ENCODE data around the gene SPPL2B. TPM values are rescaled to one million over a fixed set of nuclear protein-coding genes. Genes with fewer than 3 reads are reported as not detected.

The SPPL2B gene
- polyA plus RNA-seq, 3 donors = 5.7 to 64.9 (median 8.7) TPM

DNA sequence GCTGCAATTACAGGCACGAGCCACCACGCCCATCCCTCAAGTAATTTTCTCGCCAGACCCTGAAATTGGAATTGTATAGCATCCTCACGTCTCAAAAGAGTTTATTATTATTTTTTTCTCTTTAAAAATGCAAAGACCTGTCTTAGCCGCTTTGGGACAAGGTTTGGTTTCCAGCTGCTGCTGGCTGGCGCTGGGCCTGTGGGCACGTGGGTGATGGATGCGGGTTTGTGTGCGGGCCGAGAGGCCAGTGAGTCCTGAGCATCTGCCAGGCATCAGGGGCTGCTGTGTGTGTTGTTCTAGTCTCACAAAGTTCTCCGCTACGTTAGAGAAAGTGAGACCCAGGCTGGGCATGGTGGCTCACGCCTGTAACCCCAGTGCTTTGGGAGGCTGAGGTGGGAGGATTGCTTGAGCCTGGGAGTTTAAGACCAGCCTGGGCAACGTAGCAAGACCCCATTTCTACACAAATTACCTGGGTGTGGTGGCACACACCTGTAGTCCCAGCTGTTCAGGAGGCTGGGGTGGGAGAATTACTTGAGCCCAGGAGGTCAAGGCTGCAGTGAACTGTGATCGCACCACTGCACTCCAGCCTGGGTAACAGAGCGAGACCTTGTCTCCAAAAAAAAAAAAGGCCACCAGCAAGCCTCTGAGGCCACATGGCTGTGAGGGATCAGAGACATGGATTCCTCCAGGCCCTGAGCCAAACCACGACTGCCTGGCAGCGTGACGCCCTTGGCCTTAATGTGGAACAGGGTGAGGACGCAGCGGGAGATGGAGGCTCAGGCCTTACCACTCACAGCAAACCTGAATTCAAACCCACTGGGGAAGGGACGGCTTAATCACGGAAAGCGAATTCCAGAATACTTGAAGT is 26.9 kb downstream of the SPPL2B start:
- WGBS (ENCODE audit: insufficient coverage) = 93% methylated on average over 15 of the region's 24 CpGs
- Mint-ChIP-seq H3K27ac (peak overlapping the region in 1 of 7 donors; percentile 58), H3K4me3 (no peak overlapping the region), H3K4me1 (no peaks in the 10 kb centered on the region), H3K36me3 (peaks cover 0 to 14% of the 10 kb centered on the region in 2 donors), H3K27me3 (ENCODE audit: low read depth in 3 of 3) (peaks cover 18 to 24% (median 19%) of the 10 kb centered on the region in 3 donors), H3K9me3 (peaks cover 0 to 1% (median 0%) of the 10 kb centered on the region in 7 donors)
- TF ChIP-seq, protein P1, sequence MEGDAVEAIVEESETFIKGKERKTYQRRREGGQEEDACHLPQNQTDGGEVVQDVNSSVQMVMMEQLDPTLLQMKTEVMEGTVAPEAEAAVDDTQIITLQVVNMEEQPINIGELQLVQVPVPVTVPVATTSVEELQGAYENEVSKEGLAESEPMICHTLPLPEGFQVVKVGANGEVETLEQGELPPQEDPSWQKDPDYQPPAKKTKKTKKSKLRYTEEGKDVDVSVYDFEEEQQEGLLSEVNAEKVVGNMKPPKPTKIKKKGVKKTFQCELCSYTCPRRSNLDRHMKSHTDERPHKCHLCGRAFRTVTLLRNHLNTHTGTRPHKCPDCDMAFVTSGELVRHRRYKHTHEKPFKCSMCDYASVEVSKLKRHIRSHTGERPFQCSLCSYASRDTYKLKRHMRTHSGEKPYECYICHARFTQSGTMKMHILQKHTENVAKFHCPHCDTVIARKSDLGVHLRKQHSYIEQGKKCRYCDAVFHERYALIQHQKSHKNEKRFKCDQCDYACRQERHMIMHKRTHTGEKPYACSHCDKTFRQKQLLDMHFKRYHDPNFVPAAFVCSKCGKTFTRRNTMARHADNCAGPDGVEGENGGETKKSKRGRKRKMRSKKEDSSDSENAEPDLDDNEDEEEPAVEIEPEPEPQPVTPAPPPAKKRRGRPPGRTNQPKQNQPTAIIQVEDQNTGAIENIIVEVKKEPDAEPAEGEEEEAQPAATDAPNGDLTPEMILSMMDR (IDR thresholded peaks at IDR 0.05) = no peak
- intact Hi-C loops (cut with micrococcal nuclease) = no loop called here
- no peaks in the 10 kb centered on the region for H3K4me1 ChIP-seq (ENCODE audit: control insufficient read depth in 1 of 2, insufficient read depth in 2 of 2, low read length in 2 of 2)
- no peaks in the 10 kb centered on the region for H3K9me3 ChIP-seq (replicated peaks in 1 of 2; ENCODE audit: control insufficient read depth in 1 of 2, insufficient read depth in 1 of 2, low read length in 2 of 2)
- peaks cover 8 to 18% of the 10 kb centered on the region in 2 donors for H3K36me3 ChIP-seq (replicated peaks in 1 of 2; ENCODE audit: control insufficient read depth in 1 of 2, insufficient read depth in 2 of 2, low read length in 2 of 2)
- H2AFZ ChIP-seq (ENCODE audit: insufficient read depth, low read depth, low read length, poor library complexity, severe bottlenecking) = no peak overlapping the region
- no peak overlapping the region for H3K4me2 ChIP-seq (replicated peaks; ENCODE audit: extremely low read depth, low read length, poor library complexity, severe bottlenecking)
- no peaks in the 10 kb centered on the region for H3K79me2 ChIP-seq (ENCODE audit: insufficient read depth, low read length)
- H3K27ac ChIP-seq (ENCODE audit: low read depth in 1 of 2, low read length in 2 of 2) = no peak overlapping the region
- H3K27me3 ChIP-seq (ENCODE audit: control insufficient read depth in 2 of 2, insufficient read depth in 2 of 2, low read length in 2 of 2) = peaks cover 2 to 20% of the 10 kb centered on the region in 2 donors
- H3K4me3 ChIP-seq (replicated peaks in 1 of 3; ENCODE audit: low read depth in 2 of 3, low read length in 3 of 3) = no peak overlapping the region
- no peak overlapping the region for H3K9ac ChIP-seq (ENCODE audit: insufficient read depth, low read length, poor library complexity, severe bottlenecking)
- DNase-seq = no peak
- H4K20me1 ChIP-seq (ENCODE audit: insufficient read depth, low read length) = no peaks in the 10 kb centered on the region

DNA sequence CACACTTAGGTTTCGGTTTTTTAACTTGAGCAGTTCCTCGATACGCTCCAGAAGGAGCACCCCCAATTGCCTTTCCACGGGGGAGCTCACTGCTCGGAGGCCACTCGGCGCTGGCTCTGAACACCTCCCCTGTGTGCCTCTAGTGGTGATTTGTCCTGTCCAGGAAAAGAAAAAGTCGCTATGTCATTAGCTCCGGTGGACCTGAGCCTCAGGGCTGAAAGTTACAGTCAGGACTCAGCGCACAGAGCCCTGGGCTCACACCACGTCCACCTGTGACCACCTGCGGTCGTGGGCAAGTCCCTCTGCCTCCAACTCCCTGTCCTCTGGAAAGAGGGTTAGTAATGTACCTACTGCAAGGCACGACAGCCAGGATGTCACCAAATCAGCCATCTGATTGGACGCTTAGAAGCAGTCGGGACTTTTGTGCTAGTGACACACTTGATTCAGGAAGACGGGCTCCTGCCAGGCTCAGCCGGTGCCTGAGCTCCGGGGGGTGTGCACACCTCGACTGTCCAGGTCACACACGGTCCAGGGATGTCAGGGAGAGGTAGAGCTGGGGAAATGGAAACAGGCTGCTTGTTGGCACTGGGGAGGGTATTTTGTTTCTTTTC is 27.7 kb downstream of the SPPL2B start:
- H3K36me3 Mint-ChIP-seq = peaks cover 0 to 13% of the 10 kb centered on the region in 2 donors
- no peak overlapping the region for H3K4me3 Mint-ChIP-seq
- no peak overlapping the region for H3K27ac Mint-ChIP-seq
- DNase-seq = no peak
- Histone ChIP-seq H3K4me3 (replicated peaks in 1 of 3; ENCODE audit: low read depth in 2 of 3, low read length in 3 of 3) (no peak overlapping the region), H3K4me2 (replicated peaks; ENCODE audit: extremely low read depth, low read length, poor library complexity, severe bottlenecking) (no peak overlapping the region), H3K9ac (ENCODE audit: insufficient read depth, low read length, poor library complexity, severe bottlenecking) (no peak overlapping the region), H4K20me1 (ENCODE audit: insufficient read depth, low read length) (no peaks in the 10 kb centered on the region), H3K27ac (ENCODE audit: low read depth in 1 of 2, low read length in 2 of 2) (no peak overlapping the region), H3K9me3 (replicated peaks in 1 of 2; ENCODE audit: control insufficient read depth in 1 of 2, insufficient read depth in 1 of 2, low read length in 2 of 2) (no peaks in the 10 kb centered on the region), H2AFZ (ENCODE audit: insufficient read depth, low read depth, low read length, poor library complexity, severe bottlenecking) (no peak overlapping the region), H3K4me1 (ENCODE audit: control insufficient read depth in 1 of 2, insufficient read depth in 2 of 2, low read length in 2 of 2) (no peaks in the 10 kb centered on the region), H3K36me3 (replicated peaks in 1 of 2; ENCODE audit: control insufficient read depth in 1 of 2, insufficient read depth in 2 of 2, low read length in 2 of 2) (peaks cover 4 to 14% of the 10 kb centered on the region in 2 donors), H3K79me2 (ENCODE audit: insufficient read depth, low read length) (no peaks in the 10 kb centered on the region), H3K27me3 (ENCODE audit: control insufficient read depth in 2 of 2, insufficient read depth in 2 of 2, low read length in 2 of 2) (peaks cover 2 to 26% of the 10 kb centered on the region in 2 donors)
- 92% methylated on average over 20 of the region's 21 CpGs for WGBS (ENCODE audit: insufficient coverage)
- peaks cover 0 to 5% (median 0%) of the 10 kb centered on the region in 7 donors for H3K9me3 Mint-ChIP-seq
- peaks cover 23 to 29% (median 24%) of the 10 kb centered on the region in 3 donors for H3K27me3 Mint-ChIP-seq (ENCODE audit: low read depth in 3 of 3)
- intact Hi-C loops (cut with micrococcal nuclease) = no loop called here
- no peaks in the 10 kb centered on the region for H3K4me1 Mint-ChIP-seq
- TF ChIP-seq, protein P1 (IDR thresholded peaks at IDR 0.05) = no peak

All from CD14-positive monocyte (primary cell).